Pulmonary artery endothelial cell (primary cell): ENCODE measurements around the gene ZNF664. TPM values are rescaled to one million over a fixed set of nuclear protein-coding genes. Genes with fewer than 3 reads are reported as not detected.

Source experiments
- DNase-seq: peaks from one replicate; pipeline ENCODE4 v3.0.0-alpha.2; 2011; ENCODE audit warnings: low read depth, low spot score
- total RNA-seq: library from RNA; depleted of rRNA; stranded (reverse); fragments of >200 nt; gene quantifications from 2 replicates; pipeline ENCODE4 v1.2.3, GENCODE V29; 2014

The ZNF664 gene
- total RNA-seq, 1 donor from 2014 or later = 55.9 TPM

DNA sequence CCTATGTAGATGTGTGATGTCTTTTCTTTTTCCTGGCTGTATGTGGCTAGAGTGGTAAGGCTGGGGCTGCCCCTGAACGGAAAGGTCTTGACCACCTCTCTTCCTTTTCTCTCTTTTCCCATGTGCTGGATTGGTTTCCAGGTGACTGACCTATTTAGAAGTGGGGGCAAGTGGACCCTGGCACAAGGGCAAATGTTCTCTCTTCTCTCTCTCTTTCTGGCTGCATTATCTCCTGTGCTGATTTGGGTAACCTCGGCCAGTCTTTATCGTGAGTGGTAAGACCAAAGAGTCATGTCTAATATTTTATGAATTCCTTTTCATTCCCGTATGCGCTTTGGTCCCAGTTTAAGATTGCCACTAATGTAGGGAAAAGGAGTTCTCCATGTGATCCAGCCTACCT lies 16.2 kb downstream of the ZNF664 start:
- no peak for DNase-seq

DNA sequence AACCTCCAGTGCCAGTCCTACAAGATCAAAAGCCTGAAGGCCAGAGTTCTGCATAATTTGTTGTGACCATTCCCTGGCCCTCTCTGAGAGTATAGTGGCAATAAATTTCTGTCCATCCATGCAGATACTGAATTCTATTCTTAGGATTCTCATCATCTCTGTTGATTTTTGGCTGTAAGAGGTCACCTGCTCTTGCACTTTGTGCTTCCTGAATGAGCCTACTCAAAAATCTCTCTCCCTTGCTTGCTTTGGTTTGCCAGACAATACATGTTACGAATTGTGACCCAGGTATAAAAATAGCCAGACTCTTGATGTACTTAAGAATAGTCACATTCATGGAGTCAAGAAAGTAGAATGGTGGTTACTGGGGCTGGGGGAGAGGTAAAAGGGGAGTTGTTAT lies 16.7 kb downstream of the ZNF664 start:
- DNase-seq = no peak

DNA sequence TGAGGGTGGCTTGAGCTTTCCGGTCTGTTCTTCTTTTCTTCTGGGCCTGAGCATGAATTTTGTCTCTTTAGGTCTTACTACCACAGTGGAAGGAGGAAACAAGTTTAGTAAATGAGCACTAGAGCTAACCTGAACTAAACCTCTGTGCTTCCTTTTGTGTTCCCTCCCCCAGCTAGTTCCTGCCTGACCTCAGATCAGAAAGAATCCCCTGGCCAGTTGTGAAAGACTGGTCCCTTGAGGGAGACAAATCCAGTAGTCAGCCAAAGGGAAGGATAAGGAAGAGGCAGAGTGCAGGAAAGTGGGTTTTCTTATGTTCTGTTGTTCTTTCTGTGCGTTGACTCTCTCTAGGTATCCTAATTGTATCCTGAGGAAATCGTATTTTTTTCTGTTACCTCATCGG lies 17.5 kb downstream of the ZNF664 start:
- DNase-seq = no peak

DNA sequence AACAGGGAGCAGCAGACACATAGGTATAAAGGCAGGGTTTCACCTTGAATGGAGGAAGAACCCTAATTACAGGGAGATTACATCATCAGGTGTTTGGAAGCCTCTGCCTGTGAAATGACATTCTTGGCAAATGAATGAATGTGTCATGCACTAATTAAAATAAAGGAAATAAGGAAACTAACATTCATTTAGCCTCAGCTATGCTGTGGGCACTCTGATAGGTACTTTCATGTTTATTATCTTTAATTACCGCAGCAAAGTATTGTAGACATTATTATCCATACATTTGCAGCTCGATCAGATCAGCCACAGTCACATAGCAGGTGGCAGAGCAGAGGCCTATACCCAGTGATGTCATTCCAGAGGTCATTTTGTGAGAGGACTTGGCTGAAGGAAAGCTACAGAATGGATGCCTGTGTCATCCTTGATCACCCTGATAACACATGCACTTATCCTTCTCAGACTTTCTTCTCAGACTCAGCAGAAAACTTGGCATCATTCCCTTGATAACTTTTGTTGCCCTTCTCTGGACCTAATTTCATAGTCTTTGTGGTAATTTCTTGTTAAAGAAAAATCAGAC lies 18.4 kb downstream of the ZNF664 start:
- no peak for DNase-seq

DNA sequence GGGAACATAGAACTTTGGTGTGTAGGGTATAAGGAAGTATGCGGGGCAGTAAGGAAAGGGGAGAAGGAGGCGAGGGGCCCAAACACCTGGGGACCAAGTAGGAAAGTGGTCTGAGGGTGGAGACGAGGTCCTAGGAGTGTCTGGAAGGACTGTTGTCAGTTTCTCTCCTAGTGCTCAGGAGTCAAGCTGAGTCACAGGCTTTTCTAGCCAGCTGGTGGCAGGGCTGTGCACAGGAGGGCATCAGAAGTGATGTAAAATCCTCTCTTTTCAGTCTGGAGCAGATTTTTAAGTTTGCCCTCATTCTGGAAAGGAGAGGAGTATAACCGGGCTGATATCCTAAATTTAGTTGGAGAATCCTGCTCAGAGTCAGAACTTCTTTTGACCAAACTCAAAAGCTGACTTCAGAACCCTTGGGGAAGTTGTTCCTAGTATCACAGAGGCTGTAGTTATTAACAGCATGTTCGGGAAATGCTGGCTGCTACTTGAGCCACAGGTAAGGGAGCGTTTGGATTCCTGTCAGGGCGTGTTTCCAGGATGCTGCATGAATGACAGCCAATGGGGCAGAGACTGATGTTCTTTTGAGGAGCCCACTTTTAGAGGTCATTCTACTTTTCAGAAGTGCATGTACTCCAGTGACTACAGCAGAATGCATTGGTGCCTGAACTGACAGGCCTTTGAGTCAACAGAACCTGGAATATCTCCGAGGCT lies 19.3 kb downstream of the ZNF664 start:
- DNase-seq = no peak

DNA sequence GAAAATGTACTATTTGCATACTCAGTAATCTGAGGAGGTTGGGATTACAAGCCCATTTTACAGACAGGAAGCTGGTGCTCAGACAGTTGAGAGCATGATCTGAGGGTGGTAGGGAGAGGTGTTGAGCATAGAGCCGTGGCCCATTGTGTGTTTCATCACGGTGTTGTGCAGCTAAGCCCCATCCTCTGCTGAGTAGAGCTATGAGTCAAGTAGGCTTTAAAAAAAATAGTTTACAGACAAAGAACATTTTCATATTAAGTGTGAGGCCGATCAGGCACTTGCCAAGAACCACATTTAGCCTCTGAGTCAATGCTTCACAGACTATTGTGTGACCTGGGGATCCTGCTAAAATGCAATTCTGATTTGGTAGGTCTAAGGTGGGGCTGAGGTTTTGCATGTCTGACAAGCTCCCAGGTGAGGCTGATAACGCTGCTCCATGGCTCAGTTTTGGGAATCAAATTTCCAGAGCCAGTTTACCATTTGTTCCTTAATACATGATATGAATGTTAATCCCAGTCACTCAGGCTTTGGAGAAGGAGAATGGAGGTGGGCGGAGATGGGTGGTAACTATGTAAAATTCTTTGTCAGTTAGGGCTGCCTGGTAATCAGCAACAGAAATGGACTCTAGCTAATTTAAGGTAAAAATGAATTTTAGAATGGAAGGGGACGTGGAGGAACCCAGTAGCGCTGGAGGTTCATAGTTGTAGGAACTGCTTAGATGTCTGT lies 22.2 kb downstream of the ZNF664 start:
- DNase-seq = no peak

DNA sequence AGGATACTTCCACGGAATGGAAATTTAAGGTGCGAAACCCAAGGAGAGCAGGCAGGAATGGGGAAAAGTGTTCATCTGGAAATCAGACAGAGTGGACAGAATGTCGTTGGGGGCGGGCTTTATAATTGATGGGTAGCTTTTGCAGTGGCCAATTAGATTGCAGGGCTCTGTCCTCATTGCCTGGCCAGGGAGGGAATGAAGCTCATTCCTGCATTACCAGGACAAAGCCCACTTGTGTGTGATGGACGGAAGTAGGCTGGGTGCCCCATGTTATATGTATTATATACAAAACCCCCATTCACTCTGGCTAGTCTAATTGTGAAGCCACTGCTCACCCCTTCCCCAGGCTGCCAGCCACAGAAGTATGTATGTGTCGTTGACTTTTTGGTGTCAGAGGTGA lies 23.6 kb downstream of the ZNF664 start:
- DNase-seq = no peak

DNA sequence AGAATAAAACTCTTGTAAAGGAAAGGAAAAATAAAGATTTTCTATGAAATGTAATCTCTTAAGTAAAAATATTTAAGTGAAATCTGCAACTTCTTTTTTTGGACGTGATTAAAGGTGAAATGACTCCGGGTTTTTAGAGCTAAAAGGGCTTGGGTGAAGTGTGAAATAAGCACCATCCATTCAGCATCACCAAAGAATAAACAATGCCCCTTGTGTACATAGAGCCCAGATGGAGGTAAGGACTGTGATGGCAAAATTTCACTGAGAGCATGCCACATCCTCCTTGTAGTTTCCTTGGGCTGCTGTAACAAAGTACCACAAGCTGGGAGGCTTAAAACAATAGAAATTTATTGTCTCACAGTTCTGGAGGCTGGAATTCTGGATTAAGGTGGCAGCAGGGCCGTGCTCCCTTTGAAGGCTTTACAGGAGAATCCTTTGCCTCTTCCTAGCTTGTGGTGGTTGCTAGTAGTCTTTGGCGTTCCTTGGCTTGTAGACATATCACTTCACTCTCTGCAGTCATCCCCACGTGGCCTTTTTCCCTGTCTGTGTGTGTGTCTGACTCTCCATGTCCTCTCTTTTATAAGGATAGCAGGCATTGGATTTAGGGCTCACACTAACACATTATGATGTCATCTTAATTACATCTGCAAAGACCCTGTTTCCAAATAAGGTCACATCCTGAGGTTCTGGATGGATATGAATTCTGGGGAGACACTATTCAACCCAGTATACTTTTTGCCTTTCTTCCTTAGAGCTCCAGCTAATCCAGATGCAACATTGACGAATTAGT lies 24.2 kb downstream of the ZNF664 start:
- no peak for DNase-seq

DNA sequence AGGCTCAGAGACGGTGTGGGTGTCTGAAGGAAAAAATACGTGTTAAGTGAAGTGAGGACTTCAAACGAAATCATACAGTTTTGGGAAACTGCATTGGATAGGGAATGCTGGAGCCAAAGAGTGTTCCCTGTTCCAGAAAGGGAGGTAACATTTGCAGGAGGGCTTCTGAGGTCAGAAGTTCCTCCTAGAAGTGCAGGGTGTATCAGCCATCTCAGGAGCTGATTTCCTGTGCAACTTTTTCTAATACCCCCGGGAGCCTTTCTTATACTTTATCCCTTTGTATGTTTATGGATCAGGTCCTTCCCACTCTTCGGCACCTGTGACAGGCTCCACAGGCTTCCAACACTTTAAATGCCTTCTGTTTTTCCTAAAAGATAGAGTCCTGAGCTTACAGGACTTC lies 24.9 kb downstream of the ZNF664 start:
- no peak for DNase-seq

DNA sequence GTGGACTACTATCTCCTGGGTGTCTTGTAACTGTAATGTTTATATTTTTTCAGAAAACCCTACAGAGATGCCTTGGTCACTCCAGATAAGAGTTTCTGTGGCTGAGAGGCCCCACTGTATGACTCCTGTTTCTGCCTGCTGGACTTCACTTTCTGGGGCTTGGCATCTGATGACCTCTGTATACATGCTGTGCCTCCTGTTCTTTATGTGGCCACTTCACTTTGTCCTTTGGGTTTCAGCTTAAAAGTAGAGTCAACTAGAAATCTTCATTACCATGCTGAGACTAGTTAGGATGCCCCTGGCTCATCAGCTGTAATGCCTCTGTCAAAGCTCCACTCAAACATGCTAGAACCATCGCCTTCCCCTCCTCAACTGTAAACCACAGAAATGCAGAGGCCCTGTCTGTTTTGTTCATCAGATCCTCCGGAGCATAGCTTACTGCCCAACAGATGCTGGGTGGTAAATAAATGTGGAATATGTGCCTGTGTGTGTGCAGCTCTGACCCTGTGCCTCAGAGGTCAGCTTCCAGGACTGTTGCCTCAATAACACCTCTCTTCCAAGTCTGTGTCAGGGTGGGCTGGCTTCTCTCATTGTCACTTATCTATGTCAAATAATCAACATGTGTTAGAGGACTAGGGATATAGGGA lies 25.5 kb downstream of the ZNF664 start:
- DNase-seq = no peak

DNA sequence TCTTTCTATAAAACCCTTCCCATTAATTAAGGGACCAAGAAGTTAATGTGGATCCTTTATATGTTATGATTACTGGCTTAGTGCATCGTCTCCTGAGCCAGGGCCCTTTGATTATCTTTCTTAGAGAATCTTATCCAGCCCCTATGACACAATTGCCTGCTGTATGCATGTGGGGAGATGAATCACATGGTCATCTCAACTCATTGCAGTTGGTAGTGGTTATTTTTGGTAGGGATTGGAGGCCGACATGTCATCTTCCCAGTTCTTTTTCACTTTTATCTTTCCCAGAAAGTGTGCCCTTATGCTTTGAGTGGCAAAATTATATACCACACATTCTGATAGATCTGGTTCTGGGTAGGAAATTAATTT lies 26.0 kb downstream of the ZNF664 start:
- DNase-seq = no peak

DNA sequence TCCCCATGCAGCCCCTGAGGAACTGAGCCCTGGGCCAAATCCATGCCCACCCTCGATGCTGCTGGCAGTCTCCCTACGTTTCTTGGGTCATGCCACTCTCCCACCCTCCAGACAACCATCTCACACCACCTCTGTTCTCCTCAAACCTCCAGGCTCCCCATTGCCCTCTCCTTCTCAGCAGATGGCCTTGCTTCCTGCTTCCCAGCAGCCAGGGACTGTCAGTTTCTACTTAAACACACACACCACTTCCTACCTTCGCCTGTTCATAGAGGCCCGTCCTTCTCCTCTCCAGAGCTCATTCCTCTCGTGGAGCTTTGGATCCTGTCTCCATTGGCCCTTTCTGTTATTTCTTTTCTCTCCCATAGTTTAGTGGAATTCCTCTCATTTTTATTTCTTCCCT lies 27.1 kb downstream of the ZNF664 start:
- no peak for DNase-seq

DNA sequence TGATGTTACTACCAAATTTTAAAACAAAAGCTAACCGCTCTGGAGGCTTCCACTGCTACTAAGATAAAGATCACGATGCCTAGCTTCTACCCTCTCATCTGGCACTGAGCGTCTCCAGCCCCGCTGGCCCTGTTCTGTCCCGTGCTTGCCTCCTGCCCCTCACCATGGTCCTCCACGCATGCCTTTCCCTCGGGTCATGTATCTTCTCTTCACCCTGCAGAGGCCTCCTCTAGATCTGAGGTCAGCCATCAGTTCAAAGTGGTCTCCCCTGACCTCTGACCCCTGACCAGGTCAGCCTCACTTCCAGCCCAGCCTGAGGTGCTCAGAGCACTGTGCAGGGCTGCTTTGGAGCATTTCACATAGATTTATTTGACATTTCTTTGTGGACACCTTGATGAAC lies 28.3 kb downstream of the ZNF664 start:
- DNase-seq = no peak

DNA sequence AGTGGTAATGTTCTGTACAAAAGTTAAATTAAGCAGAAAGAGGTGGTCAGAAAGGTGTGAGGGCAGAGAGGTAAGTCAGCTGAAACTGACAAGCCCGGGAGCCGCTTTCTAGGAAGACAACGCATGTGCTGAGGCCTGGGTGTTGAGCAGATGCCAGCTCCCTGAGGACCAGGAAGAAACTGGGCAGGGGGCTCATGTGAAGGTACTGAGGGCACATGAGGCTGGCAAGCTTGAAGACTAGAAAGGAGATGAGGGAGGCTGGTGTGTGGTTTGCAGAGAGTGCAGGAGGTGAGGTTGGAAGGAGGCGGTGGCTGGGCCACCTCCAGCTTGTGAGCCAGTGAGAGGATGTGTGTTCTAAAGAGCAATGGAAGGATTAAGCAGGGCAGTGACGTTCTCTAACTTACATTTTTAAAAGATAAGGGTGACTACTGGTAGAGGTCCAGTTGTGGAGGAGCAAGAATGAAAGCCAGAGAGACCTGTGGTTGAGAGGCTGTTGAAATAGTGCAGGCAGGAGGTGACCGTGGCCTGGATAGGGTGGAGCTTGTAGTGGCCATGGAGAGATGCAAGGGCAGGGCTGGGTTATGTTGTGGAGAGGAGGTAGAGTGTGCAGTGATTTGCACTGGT lies 29.1 kb downstream of the ZNF664 start:
- DNase-seq = no peak

DNA sequence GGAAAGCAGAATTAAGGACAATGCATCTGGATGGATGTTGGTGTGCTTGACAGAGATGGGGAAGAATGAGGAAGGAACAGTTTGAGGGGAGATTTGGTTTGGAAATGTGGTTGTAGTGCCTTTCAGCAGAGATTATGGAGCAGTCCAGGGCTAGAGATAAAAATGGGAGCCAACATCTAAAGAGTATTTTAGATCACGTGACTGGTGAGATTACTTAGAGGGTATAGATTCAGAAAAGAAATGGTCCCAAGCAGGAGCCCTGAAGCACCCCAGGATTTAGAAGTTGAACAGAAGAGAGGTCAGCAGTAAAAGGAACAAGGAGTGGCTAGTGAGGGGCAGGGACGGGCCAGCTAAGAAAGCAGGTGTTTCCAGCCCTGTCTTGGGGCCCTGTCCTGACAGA lies 29.6 kb downstream of the ZNF664 start:
- no peak for DNase-seq

DNA sequence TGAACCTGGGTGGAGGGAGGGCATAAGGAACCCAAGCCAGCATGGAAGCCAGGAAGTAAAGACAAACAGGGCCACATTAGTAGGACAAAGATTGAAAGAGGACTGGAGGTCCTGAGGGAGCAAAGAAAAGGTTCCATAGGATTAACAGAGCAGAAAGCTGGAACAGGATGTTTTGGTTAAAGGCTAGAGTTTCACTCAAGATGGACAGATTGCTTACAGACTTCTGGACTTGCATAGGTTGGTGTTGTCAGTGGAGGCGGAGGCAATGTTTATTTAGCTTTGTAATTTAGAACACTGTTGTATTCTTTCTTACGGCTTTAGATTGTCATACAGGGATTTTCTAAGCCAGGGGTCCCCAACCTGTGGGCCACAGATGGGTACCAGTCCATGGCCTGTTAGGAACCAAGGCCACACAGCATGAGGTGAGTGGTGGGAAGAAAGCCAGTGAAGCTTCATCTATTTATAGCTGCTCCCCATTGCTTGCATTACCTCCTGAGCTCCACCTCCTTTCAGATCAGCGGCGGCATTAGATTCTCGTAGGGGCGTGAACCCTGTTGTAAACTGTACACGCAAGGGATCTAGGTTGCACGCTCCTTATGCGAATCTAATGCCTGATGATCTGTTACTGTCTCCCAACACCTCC lies 31.3 kb downstream of the ZNF664 start:
- DNase-seq = no peak

DNA sequence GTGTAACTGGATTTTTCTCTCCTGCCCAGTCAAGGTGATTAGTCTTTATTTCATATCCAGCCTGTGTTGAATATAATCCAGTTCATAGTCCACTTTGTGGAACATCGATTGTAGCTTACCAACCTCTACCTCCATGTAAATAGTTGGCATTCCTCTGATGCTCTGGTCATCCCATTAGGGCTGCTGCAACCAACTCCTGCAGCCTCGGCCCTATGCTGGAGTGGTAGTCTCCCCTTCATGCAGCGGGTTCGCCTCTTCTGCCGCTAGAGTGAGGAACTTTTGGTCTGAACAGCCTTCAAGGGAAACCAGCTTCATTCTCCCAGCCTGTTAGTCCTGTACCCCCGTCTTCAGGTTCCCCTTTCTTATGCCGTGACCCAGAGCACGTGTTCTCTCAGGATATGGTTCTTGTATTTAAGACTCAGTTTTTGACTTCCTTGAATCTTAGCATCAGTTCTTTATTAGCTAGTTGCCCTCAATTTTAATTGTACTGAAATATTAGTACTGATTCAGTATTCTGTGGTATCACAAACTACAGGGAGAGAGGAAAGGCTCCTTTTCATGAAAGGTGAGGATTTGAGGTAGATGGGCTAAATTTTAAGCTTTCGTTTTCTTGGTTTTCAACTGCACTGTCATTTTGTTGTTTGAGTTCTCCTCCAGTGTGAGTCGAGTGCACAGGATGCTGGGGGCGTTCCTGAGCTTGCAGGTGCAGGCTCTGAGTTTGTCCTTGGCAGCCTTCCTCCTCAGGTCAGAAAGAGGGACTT lies 33.2 kb downstream of the ZNF664 start:
- DNase-seq = no peak

DNA sequence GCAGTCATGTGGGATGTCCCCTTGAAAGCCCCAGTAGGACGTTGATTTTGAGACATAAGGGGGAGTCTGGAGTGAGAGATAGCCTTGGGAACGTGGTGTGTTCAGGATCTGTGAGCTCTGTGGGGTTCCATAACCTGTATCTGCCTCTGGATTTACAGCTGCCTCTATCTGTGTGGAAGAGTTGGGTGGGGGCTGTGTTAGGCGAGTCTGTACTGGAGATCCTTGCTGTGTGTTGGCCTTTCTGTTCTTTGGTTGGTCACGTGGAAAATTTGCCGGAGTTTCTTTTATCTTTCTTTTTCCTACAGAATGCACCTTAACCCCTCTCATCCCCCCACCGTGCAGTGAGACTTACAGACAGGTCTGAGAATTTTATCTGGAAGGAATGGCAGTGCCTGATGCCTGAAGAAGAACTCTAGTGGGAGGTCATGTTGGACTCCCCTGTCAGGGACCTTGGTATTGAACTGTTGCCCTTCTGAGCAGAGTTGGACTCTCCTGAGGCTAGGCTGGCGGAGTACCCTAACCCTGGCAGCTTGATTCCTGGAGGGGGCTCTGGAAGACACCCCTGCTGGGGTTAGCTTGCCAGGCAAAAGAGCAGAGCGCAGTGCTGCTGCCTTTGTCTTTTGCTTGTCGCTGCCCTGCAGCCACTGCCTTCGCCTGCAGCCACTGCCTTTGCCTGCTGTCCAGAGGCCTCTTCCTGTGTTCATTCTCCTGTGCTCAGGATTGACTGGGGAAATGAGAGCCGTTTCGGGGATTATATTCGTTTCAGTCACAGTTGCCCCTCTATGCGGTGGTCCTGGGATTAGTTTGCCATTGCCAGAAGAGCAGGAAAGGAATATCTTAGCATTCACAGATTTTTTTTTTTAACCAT lies 34.1 kb downstream of the ZNF664 start:
- DNase-seq = no peak
